Choroid plexus epithelial cell (primary cell): ENCODE data around the gene CRMP1.

Experiments
- DNase-seq: peaks from one replicate; pipeline ENCODE4 v3.0.0-alpha.2; 2010; ENCODE audit warnings: low read depth
- H3K4me3 ChIP-seq: 2 replicates; pipeline ENCODE4 v1.5.1; 2011; ENCODE audit warnings: low read depth, mild to moderate bottlenecking, control low read depth, low read length, moderate library complexity
- CTCF ChIP-seq: conservative IDR thresholded peaks from 2 replicates; pipeline ENCODE4 v1.5.1; 2011; ENCODE audit warnings: low read depth, mild to moderate bottlenecking, control low read depth, inconsistent platforms, low read length, moderate library complexity

The CRMP1 gene

GRCh38 chr4:5782829-5783476 lies 109.9 kb downstream of the CRMP1 start:
- no peak for DNase-seq
- H3K4me3 ChIP-seq: no peak overlapping the region
- TF ChIP-seq CTCF: no peak

- no peak for DNase-seq
- no peak for TF ChIP-seq CTCF
- no peak overlapping the region for H3K4me3 ChIP-seq
These were observed 111.2 kb downstream of the CRMP1 start for GRCh38 chr4:5781691-5782090.

GRCh38 chr4:5780831-5781480 lies 111.9 kb downstream of the CRMP1 start:
- DNase-seq: peak; percentile 27
- TF ChIP-seq CTCF: no peak
- no peak overlapping the region for H3K4me3 ChIP-seq

- H3K4me3 ChIP-seq: no peak overlapping the region
- no peak for TF ChIP-seq CTCF
- DNase-seq: no peak
These were observed 116.4 kb downstream of the CRMP1 start for GRCh38 chr4:5776510-5776909.

- H3K4me3 ChIP-seq: no peak overlapping the region
- no peak for DNase-seq
- no peak for TF ChIP-seq CTCF
These were observed 118.4 kb downstream of the CRMP1 start for GRCh38 chr4:5774416-5775036.

- peak; percentile 81 for DNase-seq
- no peak overlapping the region for H3K4me3 ChIP-seq
- no peak for TF ChIP-seq CTCF
These were observed 119.7 kb downstream of the CRMP1 start for GRCh38 chr4:5773271-5773555.
